ENCODE results near the gene ULK1.
"Not testable (repeated sequence)": the region's sequence is repeated elsewhere in the genome, so short reads cannot be mapped to it uniquely, and the experiment has no call there.

The ULK1 gene

DNA sequence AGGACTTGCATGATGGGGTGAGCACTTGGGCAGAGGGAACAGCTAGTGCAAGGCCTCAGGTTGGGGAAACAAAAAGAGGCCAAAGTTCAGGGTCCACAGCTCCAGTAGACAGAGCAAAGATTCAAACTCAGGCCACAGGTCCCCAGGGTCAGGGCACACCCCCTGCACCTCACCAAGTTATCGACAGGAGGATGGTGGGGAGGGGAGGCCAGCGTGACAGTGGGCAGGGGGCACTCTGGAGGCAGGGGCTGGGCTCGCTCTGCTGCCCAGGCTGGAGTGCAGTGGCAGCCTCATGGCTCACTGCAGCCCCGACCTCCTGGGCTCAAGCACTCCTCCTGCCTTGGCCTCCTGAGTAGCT lies 32.4 kb upstream of the ULK1 start:
- no peak for DNase-seq (ENCODE audit: low read depth)

DNA sequence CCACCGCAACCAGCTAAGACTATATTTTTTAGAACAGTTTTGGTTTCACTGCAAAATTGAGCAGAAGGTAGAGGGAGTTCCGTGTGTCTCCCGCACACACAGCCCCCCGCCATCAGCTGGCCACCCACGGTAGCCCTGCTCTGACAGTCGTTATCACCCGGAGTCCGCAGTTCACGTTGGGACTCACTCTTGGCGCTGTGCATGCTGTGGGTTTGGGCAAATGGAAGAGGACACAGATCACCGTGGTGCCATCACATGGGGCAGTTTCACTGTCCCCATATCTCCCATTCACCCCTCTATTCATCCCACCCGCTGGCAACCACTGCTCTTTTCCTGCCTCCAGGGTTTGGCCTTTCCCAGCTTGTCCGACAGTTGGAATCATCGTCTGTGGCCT lies 31.8 kb upstream of the ULK1 start:
- DNase-seq (ENCODE audit: low read depth): no peak

DNA sequence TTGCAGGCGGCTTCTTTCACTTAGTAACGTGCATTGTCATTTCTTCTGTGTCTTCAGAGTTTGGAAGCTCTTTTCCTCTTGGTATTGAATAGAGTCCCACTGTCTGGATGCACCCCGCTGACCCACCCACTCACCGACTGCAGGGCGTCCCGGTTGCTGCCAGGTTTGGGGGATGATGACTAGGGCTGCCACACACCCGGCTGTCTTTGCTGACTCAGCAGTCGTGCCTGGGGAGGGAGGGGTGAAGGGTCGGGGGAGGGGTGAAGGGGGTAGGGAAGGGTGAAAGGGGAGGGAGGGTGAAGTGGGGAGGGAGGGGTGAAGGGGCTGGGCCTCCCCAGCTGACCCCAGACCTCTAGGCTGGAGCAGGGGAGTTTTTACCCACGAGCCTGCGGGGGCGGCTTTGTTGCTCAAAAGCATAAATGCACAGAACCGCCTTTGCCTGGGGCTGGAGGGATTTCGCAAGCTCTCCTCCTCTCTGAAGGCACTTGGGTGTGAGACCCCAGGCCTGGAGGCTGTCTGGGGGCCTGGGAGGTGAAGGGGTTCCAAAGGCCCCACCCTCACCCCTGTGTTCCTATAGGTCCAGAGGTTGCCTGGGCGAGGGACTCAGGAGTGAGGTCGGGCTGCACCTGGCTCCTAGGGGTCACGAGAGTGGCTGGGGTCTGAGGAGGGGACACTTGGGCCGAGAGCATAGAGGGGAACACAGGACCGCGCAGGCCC lies 31.3 kb upstream of the ULK1 start:
- no peak for DNase-seq (ENCODE audit: low read depth)

GRCh38 chr12:131863711-131864396 lies 30.6 kb upstream of the ULK1 start:
- DNase-seq (ENCODE audit: low read depth): no peak

DNA sequence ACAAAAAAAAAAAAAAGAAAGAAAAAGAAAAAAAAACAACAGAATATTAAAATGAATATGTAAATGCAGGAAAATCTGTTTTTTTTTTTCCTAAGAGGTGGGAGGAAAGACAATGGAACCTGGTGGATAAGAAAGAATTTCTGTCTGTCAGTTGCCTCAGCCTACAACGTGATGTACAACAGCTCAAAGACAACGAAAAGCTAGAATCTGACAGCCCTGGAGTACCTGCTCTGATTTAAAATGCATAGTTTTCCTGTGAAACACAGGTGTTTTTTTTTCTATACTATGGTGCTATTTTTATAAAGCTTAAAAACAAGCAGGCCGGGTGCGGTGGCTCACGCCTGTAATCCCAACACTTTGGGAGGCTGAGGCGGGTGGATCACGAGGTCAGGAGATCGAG lies 30.0 kb upstream of the ULK1 start:
- DNase-seq (ENCODE audit: low read depth): no peak

DNA sequence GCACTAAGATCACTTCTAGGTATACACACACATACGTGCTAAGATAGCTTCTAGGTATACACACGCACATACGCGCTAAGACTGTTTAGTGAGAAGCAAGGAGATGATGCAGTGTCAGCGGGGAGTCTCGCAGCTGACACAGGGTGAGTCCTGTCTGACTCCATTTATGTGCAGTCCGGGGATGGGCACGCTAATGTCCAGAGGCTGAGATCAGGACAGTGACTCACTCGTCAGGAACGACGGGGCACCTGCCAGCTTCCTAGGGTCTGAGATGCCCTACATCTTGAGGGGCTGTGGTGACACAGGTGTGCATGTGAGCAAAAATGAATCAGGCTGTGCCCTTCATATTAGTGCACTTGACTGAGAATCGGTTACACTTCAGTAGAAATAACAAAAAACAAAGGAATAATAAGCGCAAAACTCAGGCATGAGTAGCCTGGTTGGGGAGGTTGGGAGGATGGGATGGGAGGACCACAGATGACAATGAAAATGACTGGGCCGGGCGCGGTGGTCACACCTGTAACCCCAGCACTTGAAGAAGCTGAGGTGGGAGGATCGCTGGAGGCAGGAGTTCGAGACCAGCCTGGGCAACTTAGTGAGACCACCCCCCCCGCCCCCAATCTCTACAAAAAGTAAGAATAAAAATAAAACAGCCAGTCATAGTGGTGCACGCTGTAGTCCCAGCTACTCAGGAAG lies 29.1 kb upstream of the ULK1 start:
- no peak for DNase-seq (ENCODE audit: low read depth)

- no peak for DNase-seq (ENCODE audit: low read depth)
These were observed 27.0 kb upstream of the ULK1 start for GRCh38 chr12:131867471-131867870.

DNA sequence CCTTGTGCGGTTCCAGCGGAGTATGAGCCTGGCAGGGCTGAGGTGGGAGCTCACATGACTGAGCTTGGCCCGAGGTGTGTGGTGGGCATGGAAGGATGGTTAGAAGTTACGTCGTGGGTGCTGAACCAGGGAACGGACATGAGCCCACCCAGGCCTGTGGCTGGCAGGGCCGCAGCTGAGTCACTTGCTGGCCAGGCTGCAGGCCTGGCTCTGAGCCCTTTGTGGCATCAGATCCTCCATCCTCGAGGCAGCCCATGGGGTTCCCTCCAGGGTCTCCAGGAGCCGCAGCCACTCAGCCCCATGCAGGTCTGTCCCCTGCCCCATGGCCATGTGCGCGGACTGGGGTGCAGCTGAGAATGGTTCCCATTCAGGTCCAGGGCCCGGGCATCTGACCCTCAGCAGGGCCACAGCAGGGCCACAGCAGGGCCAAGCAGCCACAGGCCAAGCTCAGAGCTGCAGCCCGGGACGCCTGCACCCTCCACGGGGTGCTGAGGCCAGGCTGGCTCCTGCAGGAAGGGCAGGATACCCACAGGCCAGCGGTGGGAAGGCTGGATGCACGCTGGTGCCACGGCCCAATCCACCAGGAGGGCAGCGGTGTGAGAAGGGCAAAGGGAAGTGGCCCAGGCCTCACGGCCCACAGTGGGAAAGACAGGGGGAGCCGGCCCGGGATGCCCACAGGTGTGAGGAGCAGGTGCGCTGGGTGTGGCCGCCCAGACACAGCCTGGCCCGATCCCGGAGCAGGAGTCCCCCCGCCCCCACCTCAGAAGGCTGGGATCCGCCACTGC lies 26.3 kb upstream of the ULK1 start:
- no peak for DNase-seq (ENCODE audit: low read depth)

- DNase-seq (ENCODE audit: low read depth): no peak
These were observed 24.5 kb upstream of the ULK1 start for GRCh38 chr12:131869871-131870418.

- DNase-seq (ENCODE audit: low read depth): no peak
These were observed 22.7 kb upstream of the ULK1 start for GRCh38 chr12:131871677-131872076.

DNA sequence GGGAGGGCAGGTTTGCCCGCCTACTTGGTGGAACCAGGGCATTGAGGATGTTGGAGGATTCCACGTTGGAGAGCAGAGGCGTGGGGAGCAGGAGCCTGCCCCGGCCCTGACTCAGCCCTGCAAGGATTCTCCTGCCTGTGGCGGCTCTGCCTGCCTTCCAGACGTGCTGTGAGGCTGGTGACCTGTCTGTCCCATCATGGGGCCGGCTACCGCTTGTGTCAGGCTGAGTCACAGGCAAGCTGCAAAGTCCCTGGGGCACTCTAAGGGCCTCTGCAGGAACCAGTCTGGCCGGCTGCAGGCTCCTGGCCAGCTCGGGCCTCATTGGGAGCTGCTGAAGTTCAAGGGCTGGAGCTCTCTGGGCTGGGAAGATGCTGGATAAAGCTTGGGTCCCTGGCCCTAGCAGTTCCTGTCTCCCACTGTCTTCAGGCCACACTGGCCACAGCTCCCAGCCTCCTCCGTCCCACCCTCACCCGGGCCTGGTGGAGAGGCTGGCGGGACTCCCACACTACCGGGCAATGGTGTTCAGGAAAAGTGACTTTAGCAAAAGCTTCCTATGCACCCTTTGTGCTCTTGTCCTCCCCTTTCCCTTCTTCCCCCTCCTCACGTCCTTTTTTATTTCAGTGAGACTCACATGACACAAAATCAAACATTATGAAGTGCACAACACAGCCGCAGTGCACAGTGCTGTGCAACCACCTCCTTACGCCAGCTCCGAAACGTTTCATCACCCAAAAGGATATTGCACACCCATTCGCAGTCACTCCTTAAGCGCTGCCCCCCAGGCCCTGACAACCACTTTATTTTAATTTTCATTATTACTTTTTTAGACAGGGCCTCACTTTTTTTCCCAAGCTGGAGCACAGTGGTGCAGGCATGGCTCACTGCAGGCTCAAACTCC lies 22.0 kb upstream of the ULK1 start:
- no peak for DNase-seq (ENCODE audit: low read depth)

DNA sequence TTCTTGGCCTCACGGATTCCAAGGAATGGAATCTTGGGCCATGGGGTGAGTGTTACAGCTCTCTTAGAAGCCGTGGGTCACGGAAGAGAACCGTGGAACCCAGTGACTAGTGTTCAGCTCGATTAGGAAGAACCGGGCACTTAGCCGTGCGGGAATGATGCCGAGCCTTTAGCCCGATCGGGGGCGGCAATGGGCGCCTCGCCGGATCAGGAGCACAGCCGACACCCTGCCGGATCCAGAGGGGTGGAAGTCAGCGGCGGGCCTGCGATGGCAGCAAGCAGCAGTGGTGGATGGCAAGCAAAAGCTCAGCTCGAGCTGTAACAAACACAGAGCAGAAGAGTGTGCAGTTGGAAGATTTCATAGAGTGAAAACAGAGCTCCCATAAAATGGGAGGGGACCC lies 21.1 kb upstream of the ULK1 start:
- DNase-seq (ENCODE audit: low read depth): no peak

DNA sequence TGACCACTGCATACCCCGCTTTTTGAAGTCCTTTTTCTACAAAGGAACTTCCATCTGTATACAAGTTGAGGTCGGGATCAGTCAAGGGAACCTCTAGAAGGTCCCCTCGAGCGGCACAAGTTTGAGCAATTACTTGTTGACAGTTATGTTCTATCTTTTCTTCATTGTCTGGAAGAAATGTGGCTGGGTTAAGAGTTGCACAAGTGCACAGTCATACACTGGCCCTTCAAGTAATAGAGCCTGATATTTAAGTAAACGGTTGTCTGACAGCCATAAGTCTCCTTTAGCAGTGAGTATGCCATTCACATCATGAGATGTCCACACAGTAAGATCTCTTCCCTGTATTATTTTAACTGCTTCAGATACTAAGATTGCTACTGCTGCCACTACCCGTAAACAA lies 19.4 kb upstream of the ULK1 start:
- DNase-seq (ENCODE audit: low read depth): not testable (repeated sequence)

- not testable (repeated sequence) for DNase-seq (ENCODE audit: low read depth)
These were observed 17.2 kb upstream of the ULK1 start for GRCh38 chr12:131877216-131877615.

DNA sequence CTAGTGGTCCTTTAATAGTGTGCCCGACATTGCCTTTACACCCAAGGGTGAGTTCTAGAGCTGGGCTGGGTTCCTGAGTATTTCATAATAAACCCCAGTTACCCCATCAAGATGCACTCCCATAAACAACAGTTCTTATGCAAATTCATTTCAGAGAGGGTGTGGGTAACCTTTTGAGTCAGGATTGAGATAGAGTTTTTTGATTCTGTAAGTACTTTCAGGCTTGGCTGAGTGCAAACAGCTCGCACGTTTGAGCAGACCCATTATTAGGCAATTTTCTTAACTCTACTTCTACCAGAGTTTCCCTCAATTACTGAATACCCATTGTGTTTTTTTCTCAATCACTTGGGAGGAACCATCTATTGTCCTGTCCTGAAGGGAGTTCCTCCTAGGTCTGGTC lies 16.0 kb upstream of the ULK1 start:
- DNase-seq (ENCODE audit: low read depth): not testable (repeated sequence)

DNA sequence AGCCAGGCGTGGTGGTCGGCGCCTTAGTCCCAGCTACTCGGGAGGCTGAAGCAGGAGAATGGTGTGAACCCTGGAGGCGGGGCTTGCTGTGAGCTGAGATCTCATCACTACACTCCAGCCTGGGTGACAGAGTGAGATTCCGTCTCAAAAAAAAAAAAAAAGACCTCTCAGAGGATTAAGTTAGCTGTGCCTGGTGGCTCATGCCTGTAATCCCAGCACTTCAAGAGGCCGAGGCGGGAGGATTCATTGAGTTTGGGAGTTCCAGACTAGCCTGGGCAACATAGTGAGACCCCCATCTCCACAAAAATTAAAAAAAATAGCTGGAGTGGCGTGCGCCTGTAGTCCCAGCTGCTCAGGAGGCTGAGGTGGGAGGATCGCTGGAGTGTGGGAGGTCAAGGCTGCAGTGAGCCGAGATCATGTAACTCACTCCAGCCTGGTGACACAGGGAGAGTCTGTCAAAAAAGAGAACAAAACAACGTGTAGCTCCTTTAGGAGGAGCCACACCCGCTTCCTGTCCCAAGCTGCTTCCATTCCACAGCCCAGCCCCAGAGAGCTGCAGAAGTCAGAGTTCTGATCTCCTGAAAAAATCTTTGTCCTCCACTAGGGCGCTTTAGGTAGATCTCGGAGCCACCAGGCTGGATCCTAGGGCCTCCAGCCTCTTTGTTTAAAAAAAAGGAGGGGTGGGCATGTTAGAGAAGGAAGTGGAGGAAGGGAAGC lies 11.5 kb upstream of the ULK1 start:
- no peak for DNase-seq (ENCODE audit: low read depth)

DNA sequence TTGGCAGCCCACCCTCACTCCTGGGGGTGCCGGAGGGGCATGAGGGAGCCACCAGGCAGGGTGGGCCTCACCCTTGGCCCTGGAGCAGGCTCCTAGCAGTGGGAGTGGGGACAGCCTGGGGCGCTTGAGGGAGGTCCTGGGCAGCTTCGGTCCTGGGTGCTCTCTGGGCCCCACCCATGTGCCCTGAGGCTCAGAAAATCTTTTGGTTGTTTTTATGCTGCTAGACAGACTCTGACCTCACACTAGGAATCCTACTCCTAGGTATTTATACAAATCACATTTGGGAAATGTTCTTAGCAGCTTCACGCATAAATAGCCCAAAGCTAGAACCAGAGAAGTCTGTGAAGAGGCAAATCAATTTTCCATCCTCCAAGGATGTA lies 10.9 kb upstream of the ULK1 start:
- DNase-seq (ENCODE audit: low read depth): no peak

DNA sequence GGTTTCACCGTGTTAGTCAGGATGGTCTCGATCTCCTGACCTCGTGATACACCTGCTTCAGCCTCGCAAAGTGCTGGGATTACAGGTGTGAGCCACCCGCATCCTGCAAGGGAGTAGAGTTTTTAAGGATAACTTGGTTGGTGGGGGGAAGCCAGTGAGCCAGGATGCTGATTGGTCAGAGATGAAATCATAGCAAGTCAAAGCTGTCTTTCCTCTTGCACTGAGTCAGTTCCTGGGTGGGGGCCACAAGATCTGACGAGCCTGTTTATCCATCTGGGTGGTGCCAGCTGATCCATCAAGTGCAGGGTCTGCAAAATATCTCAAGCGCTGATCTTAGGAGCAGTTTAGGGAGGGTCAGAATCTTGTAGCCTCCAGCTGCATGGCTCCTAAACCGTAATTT lies 9.3 kb upstream of the ULK1 start:
- not testable (repeated sequence) for DNase-seq (ENCODE audit: low read depth)

GRCh38 chr12:131885543-131886057 lies 8.8 kb upstream of the ULK1 start:
- DNase-seq (ENCODE audit: low read depth): no peak

DNA sequence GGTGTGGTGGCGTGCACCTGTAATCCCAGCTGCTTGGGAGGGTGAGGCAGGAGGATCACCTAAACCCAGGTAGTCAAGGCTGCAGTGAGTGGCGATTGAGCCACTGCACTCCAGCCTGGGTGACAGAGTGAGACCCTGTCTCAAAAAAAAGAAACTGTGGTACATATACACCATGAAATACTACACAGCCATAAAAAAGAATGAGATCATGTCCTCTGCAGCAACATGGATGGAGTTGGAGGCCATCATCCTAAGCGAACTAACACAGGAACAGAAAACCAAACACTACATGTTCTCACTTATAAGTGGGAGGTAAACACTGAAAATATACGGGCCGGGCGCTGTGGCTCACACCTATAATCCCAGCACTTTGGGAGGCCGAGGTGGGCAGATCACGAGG lies 2.7 kb upstream of the ULK1 start:
- DNase-seq (ENCODE audit: low read depth): not testable (repeated sequence)

All from activated T-helper 9 cell treated with anti-CD3 and anti-CD28 coated beads, Interleukin-2, amount 50 U/mL, for 16 hours (primary cell).